Right lobe of liver (tissue), 4 donors: ENCODE results near the gene ZBTB16.

ENCODE experiments used
- CTCF ChIP-seq, 4 donors: fragments of 200-600 bp in 3 of 4; fragments of 450-650 bp in 1 of 4; IDR thresholded peaks; one replicate each; pipeline versions ENCODE4 v1.5.1 to v1.8.0; 2016 to 2022; ENCODE audit warnings: antibody characterized with exemption in 4 of 4, mild to moderate bottlenecking in 2 of 4
- POLR2A ChIP-seq: fragments of 450-650 bp; IDR thresholded peaks from one replicate; pipeline ENCODE4 v1.6.1; 2017; ENCODE audit warnings: antibody characterized with exemption, mild to moderate bottlenecking
- donor health status: DM: no; HTN: no; CAD: no.
- donor health status: DM: no; HTN: no; CAD: no.
- donor health status: DM: no; HTN: yes; CAD: no.

- TF ChIP-seq CTCF (IDR thresholded peaks at IDR 0.05) (no peak), POLR2A (peak; percentile 25)
Measured at GRCh38 chr11:114166897-114167323, 107.4 kb downstream of the ZBTB16 start.
